Testis (tissue), 3 donors: ENCODE results near the gene EBPL. TPM values are rescaled to one million over a fixed set of nuclear protein-coding genes. Genes with fewer than 3 reads are reported as not detected.

ENCODE experiments used
- DNase-seq: peaks from one replicate; pipeline ENCODE4 v3.0.0-alpha.2; 2019
- H3K27ac ChIP-seq, 2 donors: fragments of 200-600 bp; sonication (generic); one replicate each; pipeline ENCODE4 v1.5.1; 2019
- H3K27me3 ChIP-seq: fragments of 200-600 bp; sonication (generic); one replicate; pipeline ENCODE4 v1.5.1; 2019
- H3K36me3 ChIP-seq: fragments of 200-600 bp; sonication (generic); one replicate; pipeline ENCODE4 v1.5.1; 2017; ENCODE audit warnings: low read depth; ENCODE audit errors: missing control alignments
- H3K4me1 ChIP-seq: fragments of 200-600 bp; sonication (generic); one replicate; pipeline ENCODE4 v1.5.1; 2019
- H3K4me3 ChIP-seq, 2 donors: fragments of 200-600 bp; sonication (generic); one replicate each; pipeline ENCODE4 v1.5.1; 2017 to 2019
- H3K9me3 ChIP-seq: fragments of 200-600 bp; sonication (generic); one replicate; pipeline ENCODE4 v1.5.1; 2017
- POLR2A ChIP-seq: fragments of 450-650 bp; IDR thresholded peaks from one replicate; pipeline ENCODE4 v1.6.1; 2017; ENCODE audit warnings: antibody characterized with exemption, mild to moderate bottlenecking, moderate library complexity
- WGBS, 2 donors: methylation state at CpG; one replicate each; pipeline ENCODE4 v1.1.5; 2018; 5-methylcytosine and 5-hydroxymethylcytosine counted together
- intact Hi-C: fragments of 100-400 bp; cut with DNase I; formaldehyde crosslinking; loops from one replicate; pipeline ENCODE4 v1.15.1; 2023; ENCODE audit warnings: low total_unique reads
- polyA plus RNA-seq: library from polyadenylated mRNA; stranded (reverse); fragments of 350-450 nt; fragmentation: Illumina TruSeq; extraction: RNeasy Lipid Tissue Mini Kit (QIAGEN cat#74804); gene quantifications from one replicate; pipeline ENCODE4 v1.2.3, GENCODE V29; 2014; ENCODE audit warnings: low read depth, low replicate concordance; ENCODE audit not compliant: insufficient read depth
- total RNA-seq, 2 donors: library from RNA; depleted of rRNA; stranded (reverse); fragments of >200 nt; gene quantifications; one replicate each; pipeline ENCODE4 v1.2.3, GENCODE V29; 2016
- TF ChIP-seq, protein P1 (sequence below), 3 experiments: fragments of 450-650 bp in 2 of 3; fragments of 200-600 bp in 1 of 3; sonication (generic) in 1 of 3; IDR thresholded peaks; one replicate each; pipeline ENCODE4 v1.5.1; 2016 to 2019; ENCODE audit warnings: antibody characterized with exemption in 3 of 3, mild to moderate bottlenecking in 2 of 3, moderate library complexity in 1 of 3

EBPL gene
- total and polyA plus RNA-seq, 3 donors from 2014 or later = 26.7 to 84.7 (median 35.9) TPM

GRCh38 chr13:49667773-49668172, 23.5 kb downstream of the EBPL start:
- no peak for TF ChIP-seq POLR2A
- TF ChIP-seq, protein P1, sequence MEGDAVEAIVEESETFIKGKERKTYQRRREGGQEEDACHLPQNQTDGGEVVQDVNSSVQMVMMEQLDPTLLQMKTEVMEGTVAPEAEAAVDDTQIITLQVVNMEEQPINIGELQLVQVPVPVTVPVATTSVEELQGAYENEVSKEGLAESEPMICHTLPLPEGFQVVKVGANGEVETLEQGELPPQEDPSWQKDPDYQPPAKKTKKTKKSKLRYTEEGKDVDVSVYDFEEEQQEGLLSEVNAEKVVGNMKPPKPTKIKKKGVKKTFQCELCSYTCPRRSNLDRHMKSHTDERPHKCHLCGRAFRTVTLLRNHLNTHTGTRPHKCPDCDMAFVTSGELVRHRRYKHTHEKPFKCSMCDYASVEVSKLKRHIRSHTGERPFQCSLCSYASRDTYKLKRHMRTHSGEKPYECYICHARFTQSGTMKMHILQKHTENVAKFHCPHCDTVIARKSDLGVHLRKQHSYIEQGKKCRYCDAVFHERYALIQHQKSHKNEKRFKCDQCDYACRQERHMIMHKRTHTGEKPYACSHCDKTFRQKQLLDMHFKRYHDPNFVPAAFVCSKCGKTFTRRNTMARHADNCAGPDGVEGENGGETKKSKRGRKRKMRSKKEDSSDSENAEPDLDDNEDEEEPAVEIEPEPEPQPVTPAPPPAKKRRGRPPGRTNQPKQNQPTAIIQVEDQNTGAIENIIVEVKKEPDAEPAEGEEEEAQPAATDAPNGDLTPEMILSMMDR (IDR thresholded peaks at IDR 0.05) = no peak
- Histone ChIP-seq H3K9me3 (no peaks in the 10 kb centered on the region), H3K36me3 (no peaks in the 10 kb centered on the region), H3K4me1 (no peaks in the 10 kb centered on the region), H3K27ac (no peak overlapping the region), H3K27me3 (no peaks in the 10 kb centered on the region), H3K4me3 (no peak overlapping the region)
- WGBS, 2 donors = 86 to 89% methylated on average over 1 to 2 of the region's 2 CpGs
- no peak for DNase-seq
- intact Hi-C loops = no loop called here

DNA sequence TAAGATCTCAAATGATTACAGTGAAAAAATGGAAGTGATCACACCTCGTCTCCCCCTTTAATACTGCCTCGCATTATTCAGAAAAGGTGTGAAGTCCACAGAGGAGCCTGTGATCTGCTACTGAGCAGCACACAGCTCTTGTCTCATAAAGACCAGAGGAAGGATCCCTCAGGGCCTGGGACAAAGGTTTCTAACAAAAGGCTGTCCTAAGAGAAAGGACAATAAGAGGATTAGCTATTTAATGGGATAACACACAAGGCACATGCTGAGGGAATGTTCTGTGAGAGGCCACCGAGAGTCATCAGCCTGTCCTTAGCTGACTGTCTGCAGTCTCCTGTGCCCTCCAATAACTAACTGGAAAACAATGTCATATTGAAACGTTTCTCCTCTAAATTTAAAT, 26.7 kb downstream of the EBPL start:
- Histone ChIP-seq H3K4me1 (no peaks in the 10 kb centered on the region), H3K36me3 (no peaks in the 10 kb centered on the region), H3K27me3 (no peaks in the 10 kb centered on the region), H3K27ac (no peak overlapping the region), H3K9me3 (no peaks in the 10 kb centered on the region), H3K4me3 (no peak overlapping the region)
- 76 to 87% methylated on average over 4 of the region's 4 CpGs for WGBS, 2 donors
- DNase-seq = no peak
- intact Hi-C loops = no loop called here
- TF ChIP-seq, protein P1 (IDR thresholded peaks at IDR 0.05) = no peak
- no peak for TF ChIP-seq POLR2A

- Histone ChIP-seq H3K9me3 (no peaks in the 10 kb centered on the region), H3K4me1 (no peaks in the 10 kb centered on the region), H3K27ac (no peak overlapping the region), H3K36me3 (no peaks in the 10 kb centered on the region), H3K4me3 (peak overlapping the region in 1 of 2 donors; percentile 6), H3K27me3 (no peaks in the 10 kb centered on the region)
- intact Hi-C loops = loop anchor here (10.0 kb wide), 1 partner anchor 188 kb away; no protein-coding TSS in a partner anchor
- no peak for DNase-seq
- WGBS, 2 donors = 57 to 62% methylated on average over 9 of the region's 9 CpGs
- TF ChIP-seq POLR2A = no peak
- TF ChIP-seq, protein P1 (IDR thresholded peaks at IDR 0.05) = no peak
These were observed 34.0 kb downstream of the EBPL start for GRCh38 chr13:49657241-49657641.

- no peaks in the 10 kb centered on the region for H3K9me3 ChIP-seq
- H3K4me3 ChIP-seq = no peak overlapping the region
- DNase-seq = no peak
- H3K27ac ChIP-seq = no peak overlapping the region
- TF ChIP-seq POLR2A = no peak
- TF ChIP-seq, protein P1 (IDR thresholded peaks at IDR 0.05) = no peak
- intact Hi-C loops = loop anchor here (10.0 kb wide), 1 partner anchor 189 kb away; no protein-coding TSS in a partner anchor
- H3K27me3 ChIP-seq = no peaks in the 10 kb centered on the region
- H3K4me1 ChIP-seq = no peaks in the 10 kb centered on the region
- H3K36me3 ChIP-seq = no peaks in the 10 kb centered on the region
- WGBS, 2 donors = 81 to 83% methylated on average over 3 of the region's 3 CpGs
These were observed 35.4 kb downstream of the EBPL start for GRCh38 chr13:49655906-49656305.

DNA sequence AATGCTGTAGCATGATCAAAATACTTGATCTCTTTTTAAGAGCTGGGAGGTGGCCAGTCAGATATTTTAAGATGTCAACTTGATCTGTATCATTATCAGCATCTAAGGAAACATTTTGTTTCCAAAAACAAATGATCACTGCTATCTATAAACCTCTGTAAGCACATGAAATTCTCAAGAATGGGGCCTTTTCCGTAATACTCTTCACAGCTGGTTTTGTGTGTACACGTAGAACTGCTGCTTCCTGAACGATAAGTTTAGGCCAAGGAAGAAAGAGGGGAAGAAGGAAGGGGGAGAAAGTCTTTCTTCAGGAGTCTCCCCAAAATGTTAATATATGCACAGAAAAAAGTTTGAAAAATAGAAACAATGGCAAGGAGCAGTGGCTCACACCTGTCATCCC, 37.3 kb downstream of the EBPL start:
- Histone ChIP-seq H3K27me3 (no peaks in the 10 kb centered on the region), H3K4me1 (no peaks in the 10 kb centered on the region), H3K9me3 (no peaks in the 10 kb centered on the region), H3K27ac (no peak overlapping the region), H3K4me3 (no peak overlapping the region), H3K36me3 (no peaks in the 10 kb centered on the region)
- DNase-seq = no peak
- intact Hi-C loops = loop anchor here (10.0 kb wide), 1 partner anchor 191 kb away; no protein-coding TSS in a partner anchor
- 84 to 88% methylated on average over 3 of the region's 3 CpGs for WGBS, 2 donors
- no peak for TF ChIP-seq POLR2A
- TF ChIP-seq, protein P1 (IDR thresholded peaks at IDR 0.05) = no peak
